K562 (cell line): ENCODE data around the gene NFRKB. TPM values are rescaled to one million over a fixed set of nuclear protein-coding genes. Genes with fewer than 3 reads are reported as not detected.

Experiments
- ETV6 ChIP-seq, 3 experiments: fragments of 150-350 bp in 1 of 3; sonication (generic) in 1 of 3; formaldehyde crosslinking in 1 of 3; IDR thresholded peaks; 2 replicates each; pipeline versions ENCODE4 v1.6.1 to v1.8.0; 2014 to 2022; ENCODE audit warnings: borderline replicate concordance in 2 of 3, low read depth in 2 of 3, antibody characterized with exemption in 1 of 3, low read length in 1 of 3, mild to moderate bottlenecking in 1 of 3, missing genetic modification reagents in 1 of 3
- EZH2 ChIP-seq: IDR thresholded peaks from 2 replicates; pipeline ENCODE4 v1.6.1; 2012; ENCODE audit warnings: low read depth, mild to moderate bottlenecking, inconsistent platforms, low read length, borderline replicate concordance
- MBD2 ChIP-seq: sonication (generic); IDR thresholded peaks from 2 replicates; pipeline ENCODE4 v1.6.1; 2016; ENCODE audit warnings: low read depth, borderline replicate concordance
- MEF2D ChIP-seq: conservative IDR thresholded peaks from 2 replicates; pipeline ENCODE4 v1.6.1; 2016; ENCODE audit warnings: low read depth, missing genetic modification characterization, missing compliant biosample characterization
- NCOR1 ChIP-seq: fragments of 450-650 bp; IDR thresholded peaks from 2 replicates; pipeline ENCODE4 v1.6.1; 2016; ENCODE audit warnings: mild to moderate bottlenecking, moderate library complexity
- NFYB ChIP-seq: IDR thresholded peaks from 2 replicates; pipeline ENCODE4 v1.6.1; 2011; ENCODE audit warnings: mild to moderate bottlenecking, moderate library complexity; ENCODE audit not compliant: insufficient read length; ENCODE audit errors: extremely low read depth
- PRPF4 ChIP-seq: fragments of 200-400 bp; formaldehyde crosslinking; IDR thresholded peaks from one replicate; pipeline ENCODE4 v1.6.1; 2017; ENCODE audit warnings: low read length, low read depth, mild to moderate bottlenecking; ENCODE audit not compliant: insufficient read depth, poor library complexity, severe bottlenecking
- RBM25 ChIP-seq: fragments of 200-400 bp; formaldehyde crosslinking; IDR thresholded peaks from 2 replicates; pipeline ENCODE4 v1.6.1; 2018; ENCODE audit warnings: low read length, low read depth, moderate library complexity; ENCODE audit not compliant: severe bottlenecking
- RFX7 ChIP-seq: fragments of 250-450 bp; sonication (Bioruptor Pico); IDR thresholded peaks from 2 replicates; pipeline ENCODE4 v1.5.1; 2021; ENCODE audit warnings: mild to moderate bottlenecking
- SMARCE1 ChIP-seq: fragments of 450-650 bp; IDR thresholded peaks from 2 replicates; pipeline ENCODE4 v1.7.1; 2016; ENCODE audit warnings: mild to moderate bottlenecking
- TAF9B ChIP-seq: fragments of 450-650 bp; IDR thresholded peaks from 2 replicates; pipeline ENCODE4 v1.6.1; 2018; ENCODE audit warnings: mild to moderate bottlenecking; ENCODE audit not compliant: partially characterized antibody
- TCFL5 ChIP-seq: fragments of 250-450 bp; sonication (Bioruptor Pico); conservative IDR thresholded peaks from 2 replicates; pipeline ENCODE4 v1.6.1; 2021; ENCODE audit warnings: mild to moderate bottlenecking, moderate library complexity, matching md5 sums
- ZKSCAN8 ChIP-seq: fragments of 200-800 bp; sonication (Bioruptor generic); IDR thresholded peaks from 2 replicates; pipeline ENCODE4 v1.6.1; 2016; ENCODE audit warnings: missing genetic modification characterization, missing compliant biosample characterization
- ZNF143 ChIP-seq: sonication (generic); formaldehyde crosslinking; IDR thresholded peaks from 2 replicates; pipeline ENCODE4 v1.9.0; 2022; ENCODE audit warnings: mild to moderate bottlenecking, missing genetic modification reagents
- ZNF197 ChIP-seq: fragments of 200-800 bp; sonication (Bioruptor generic); IDR thresholded peaks from 2 replicates; pipeline ENCODE4 v1.6.1; 2016; ENCODE audit warnings: low read depth, missing genetic modification characterization, missing compliant biosample characterization
- ZNF785 ChIP-seq: fragments of 250-450 bp; sonication (Bioruptor Pico); IDR thresholded peaks from 2 replicates; pipeline ENCODE4 v1.4.0; 2020; ENCODE audit warnings: mild to moderate bottlenecking
- polyA plus RNA-seq, 8 experiments: library from polyadenylated mRNA; depleted of rRNA in 4 of 8; stranded (reverse) in 5 of 8; unstranded in 3 of 8; fragments of >200 nt; fragmentation: Nextera tagmentation in 2 of 8; fragmentation: Illumina TruSeq in 1 of 8; extraction: Ambion mirVana in 2 of 8; extraction: Trizol in 1 of 8; gene quantifications; 2 replicates each; pipeline versions ENCODE4 v1.2.1 to v1.2.3, GENCODE V29; 2011 to 2014; ENCODE audit warnings: inconsistent platforms in 1 of 8, missing spikeins in 1 of 8
- total RNA-seq, 7 experiments: library from RNA; depleted of rRNA in 6 of 7; stranded (reverse); fragments of >200 nt in 6 of 7; fragmentation: Illumina TruSeq in 2 of 7; extraction: Trizol in 2 of 7; gene quantifications; 2 replicates each; pipeline versions ENCODE4 v1.2.1 to v1.2.3, GENCODE V29; 2011 to 2021; ENCODE audit warnings: low replicate concordance in 1 of 7
- TF ChIP-seq, protein P1 (sequence below): fragments of 250-450 bp; sonication (Bioruptor Pico); IDR thresholded peaks from 2 replicates; pipeline ENCODE4 v1.9.0; 2021; ENCODE audit warnings: mild to moderate bottlenecking, inconsistent platforms
- TF ChIP-seq, protein P2 (sequence below): fragments of 450-650 bp; IDR thresholded peaks from 2 replicates; pipeline ENCODE4 v1.6.1; 2014; ENCODE audit warnings: low read depth, mild to moderate bottlenecking, moderate library complexity, borderline replicate concordance
- TF ChIP-seq, protein P3 (sequence below): fragments of 450-650 bp; formaldehyde crosslinking; IDR thresholded peaks from 2 replicates; pipeline ENCODE4 v1.4.0; 2020; ENCODE audit warnings: mild to moderate bottlenecking, moderate library complexity
- TF ChIP-seq, protein P4 (sequence below), 3 experiments: IDR thresholded peaks in 2 of 3; conservative IDR thresholded peaks in 1 of 3; 2 replicates each; pipeline ENCODE4 v1.5.1; 2011 to 2012; ENCODE audit warnings: low read length in 3 of 3, mild to moderate bottlenecking in 3 of 3, control low read depth in 2 of 3, improper control_type of control experiment in 1 of 3, inconsistent platforms in 1 of 3, low read depth in 1 of 3, mixed read lengths in 1 of 3, moderate library complexity in 1 of 3; ENCODE audit not compliant: insufficient read depth in 2 of 3

NFRKB gene
- total and polyA plus RNA-seq, 9 of the 15 experiments (the other 6 are each of a cell fraction or from before 2014, with no cell fraction given) = 7.1 to 42.6 (median 23.9) TPM

DNA sequence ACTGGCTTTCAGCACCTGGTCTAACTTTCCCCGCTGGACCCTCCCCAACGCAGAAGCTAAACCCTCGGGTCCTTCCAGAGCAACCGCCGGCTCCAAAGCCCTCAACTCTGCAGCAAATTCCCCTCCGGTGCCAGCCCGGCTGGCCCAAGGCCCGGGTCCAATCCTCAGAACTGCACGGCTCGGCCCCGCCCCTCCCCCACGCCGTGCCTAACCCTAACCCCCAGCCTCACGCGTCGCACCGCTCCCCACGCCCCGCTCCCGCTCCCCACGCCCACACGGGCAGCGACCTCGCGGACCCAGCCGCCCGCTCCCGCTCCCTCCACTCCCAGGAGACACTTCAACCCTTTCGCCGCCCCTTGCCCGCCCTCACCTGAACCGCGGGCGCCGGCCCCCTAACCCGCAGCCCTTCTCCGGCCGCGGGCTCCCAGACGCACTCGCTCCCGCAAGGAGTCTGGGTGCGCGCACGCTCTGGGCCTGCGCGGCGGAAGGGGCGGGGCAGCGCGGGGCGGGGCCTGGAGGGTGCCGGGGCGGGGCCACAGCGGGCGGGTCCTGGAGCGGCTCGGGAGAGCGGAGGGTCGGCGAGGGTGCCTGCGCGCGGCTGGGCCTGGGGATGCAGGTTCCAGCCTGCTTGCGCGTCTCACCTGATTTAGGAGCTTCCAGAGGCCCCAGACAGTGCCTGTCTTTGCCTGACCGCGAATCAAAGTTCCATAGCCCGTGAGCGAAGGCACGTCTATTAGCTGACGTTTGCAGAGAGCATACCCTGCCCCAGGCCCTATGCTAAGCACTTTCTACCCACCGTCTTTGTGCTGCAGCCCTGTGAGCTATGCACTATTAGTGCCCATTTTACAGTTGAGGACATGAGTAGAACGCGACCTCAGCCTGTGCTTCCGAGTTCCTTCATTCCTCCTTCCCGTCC, at the start of gene NFRKB (continued):
- TF ChIP-seq, protein P1, sequence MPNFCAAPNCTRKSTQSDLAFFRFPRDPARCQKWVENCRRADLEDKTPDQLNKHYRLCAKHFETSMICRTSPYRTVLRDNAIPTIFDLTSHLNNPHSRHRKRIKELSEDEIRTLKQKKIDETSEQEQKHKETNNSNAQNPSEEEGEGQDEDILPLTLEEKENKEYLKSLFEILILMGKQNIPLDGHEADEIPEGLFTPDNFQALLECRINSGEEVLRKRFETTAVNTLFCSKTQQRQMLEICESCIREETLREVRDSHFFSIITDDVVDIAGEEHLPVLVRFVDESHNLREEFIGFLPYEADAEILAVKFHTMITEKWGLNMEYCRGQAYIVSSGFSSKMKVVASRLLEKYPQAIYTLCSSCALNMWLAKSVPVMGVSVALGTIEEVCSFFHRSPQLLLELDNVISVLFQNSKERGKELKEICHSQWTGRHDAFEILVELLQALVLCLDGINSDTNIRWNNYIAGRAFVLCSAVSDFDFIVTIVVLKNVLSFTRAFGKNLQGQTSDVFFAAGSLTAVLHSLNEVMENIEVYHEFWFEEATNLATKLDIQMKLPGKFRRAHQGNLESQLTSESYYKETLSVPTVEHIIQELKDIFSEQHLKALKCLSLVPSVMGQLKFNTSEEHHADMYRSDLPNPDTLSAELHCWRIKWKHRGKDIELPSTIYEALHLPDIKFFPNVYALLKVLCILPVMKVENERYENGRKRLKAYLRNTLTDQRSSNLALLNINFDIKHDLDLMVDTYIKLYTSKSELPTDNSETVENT = no peak
- TF ChIP-seq ETV6 (IDR thresholded peaks at IDR 0.05; ENCODE audit: borderline replicate concordance in 1 of 2, low read depth in 2 of 2, low read length in 1 of 2) = no peak
- no peak for TF ChIP-seq ETV6 (CRISPR knock-in tag; IDR thresholded peaks at IDR 0.05; ENCODE audit: borderline replicate concordance)
- no peak for TF ChIP-seq NFYB
- TF ChIP-seq, protein P2, sequence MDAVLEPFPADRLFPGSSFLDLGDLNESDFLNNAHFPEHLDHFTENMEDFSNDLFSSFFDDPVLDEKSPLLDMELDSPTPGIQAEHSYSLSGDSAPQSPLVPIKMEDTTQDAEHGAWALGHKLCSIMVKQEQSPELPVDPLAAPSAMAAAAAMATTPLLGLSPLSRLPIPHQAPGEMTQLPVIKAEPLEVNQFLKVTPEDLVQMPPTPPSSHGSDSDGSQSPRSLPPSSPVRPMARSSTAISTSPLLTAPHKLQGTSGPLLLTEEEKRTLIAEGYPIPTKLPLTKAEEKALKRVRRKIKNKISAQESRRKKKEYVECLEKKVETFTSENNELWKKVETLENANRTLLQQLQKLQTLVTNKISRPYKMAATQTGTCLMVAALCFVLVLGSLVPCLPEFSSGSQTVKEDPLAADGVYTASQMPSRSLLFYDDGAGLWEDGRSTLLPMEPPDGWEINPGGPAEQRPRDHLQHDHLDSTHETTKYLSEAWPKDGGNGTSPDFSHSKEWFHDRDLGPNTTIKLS = no peak
- no peak for TF ChIP-seq TAF9B
- no peak; the same call in 1 of the 2 replicates for TF ChIP-seq ZNF143 (CRISPR knock-in tag)
- TF ChIP-seq RFX7 (CRISPR knock-in tag) = no peak
- no peak for TF ChIP-seq RBM25
- TF ChIP-seq NCOR1 = no peak
- TF ChIP-seq EZH2 = no peak
- no peak for TF ChIP-seq TCFL5 (CRISPR knock-in tag)
- no peak for TF ChIP-seq ZNF197 (CRISPR knock-in tag)
- no peak for TF ChIP-seq ZNF785 (CRISPR knock-in tag)
- TF ChIP-seq MBD2 = peak; percentile 35; the same call in 1 of the 2 replicates
- TF ChIP-seq MEF2D (tag) = no peak
- TF ChIP-seq ZKSCAN8 = no peak
- TF ChIP-seq SMARCE1 = no peak
- TF ChIP-seq, protein P3, sequence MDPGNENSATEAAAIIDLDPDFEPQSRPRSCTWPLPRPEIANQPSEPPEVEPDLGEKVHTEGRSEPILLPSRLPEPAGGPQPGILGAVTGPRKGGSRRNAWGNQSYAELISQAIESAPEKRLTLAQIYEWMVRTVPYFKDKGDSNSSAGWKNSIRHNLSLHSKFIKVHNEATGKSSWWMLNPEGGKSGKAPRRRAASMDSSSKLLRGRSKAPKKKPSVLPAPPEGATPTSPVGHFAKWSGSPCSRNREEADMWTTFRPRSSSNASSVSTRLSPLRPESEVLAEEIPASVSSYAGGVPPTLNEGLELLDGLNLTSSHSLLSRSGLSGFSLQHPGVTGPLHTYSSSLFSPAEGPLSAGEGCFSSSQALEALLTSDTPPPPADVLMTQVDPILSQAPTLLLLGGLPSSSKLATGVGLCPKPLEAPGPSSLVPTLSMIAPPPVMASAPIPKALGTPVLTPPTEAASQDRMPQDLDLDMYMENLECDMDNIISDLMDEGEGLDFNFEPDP (CRISPR knock-in tag) = no peak
- no peak for TF ChIP-seq PRPF4
- TF ChIP-seq, protein P4, sequence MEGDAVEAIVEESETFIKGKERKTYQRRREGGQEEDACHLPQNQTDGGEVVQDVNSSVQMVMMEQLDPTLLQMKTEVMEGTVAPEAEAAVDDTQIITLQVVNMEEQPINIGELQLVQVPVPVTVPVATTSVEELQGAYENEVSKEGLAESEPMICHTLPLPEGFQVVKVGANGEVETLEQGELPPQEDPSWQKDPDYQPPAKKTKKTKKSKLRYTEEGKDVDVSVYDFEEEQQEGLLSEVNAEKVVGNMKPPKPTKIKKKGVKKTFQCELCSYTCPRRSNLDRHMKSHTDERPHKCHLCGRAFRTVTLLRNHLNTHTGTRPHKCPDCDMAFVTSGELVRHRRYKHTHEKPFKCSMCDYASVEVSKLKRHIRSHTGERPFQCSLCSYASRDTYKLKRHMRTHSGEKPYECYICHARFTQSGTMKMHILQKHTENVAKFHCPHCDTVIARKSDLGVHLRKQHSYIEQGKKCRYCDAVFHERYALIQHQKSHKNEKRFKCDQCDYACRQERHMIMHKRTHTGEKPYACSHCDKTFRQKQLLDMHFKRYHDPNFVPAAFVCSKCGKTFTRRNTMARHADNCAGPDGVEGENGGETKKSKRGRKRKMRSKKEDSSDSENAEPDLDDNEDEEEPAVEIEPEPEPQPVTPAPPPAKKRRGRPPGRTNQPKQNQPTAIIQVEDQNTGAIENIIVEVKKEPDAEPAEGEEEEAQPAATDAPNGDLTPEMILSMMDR (IDR thresholded peaks at IDR 0.05 in 2 of 3, conservative IDR thresholded peaks at IDR 0.05 in 1 of 3; ENCODE audit: insufficient read depth in 2 of 3, low read depth in 1 of 3, low read length in 3 of 3) = no peak
